HG03135 (cell line): ENCODE data around the gene FCRL6.
A peak's percentile ranks its signal among the peaks of the same experiment; 100 is the strongest.

Experiments used
- ATAC-seq: cut with Tn5 transposase; IDR thresholded peaks from one replicate; pipeline ENCODE4 v1.9.1; 2021; ENCODE audit warnings: mild to moderate bottlenecking, moderate library complexity; ENCODE audit not compliant: unreplicated experiment

The FCRL6 gene

DNA sequence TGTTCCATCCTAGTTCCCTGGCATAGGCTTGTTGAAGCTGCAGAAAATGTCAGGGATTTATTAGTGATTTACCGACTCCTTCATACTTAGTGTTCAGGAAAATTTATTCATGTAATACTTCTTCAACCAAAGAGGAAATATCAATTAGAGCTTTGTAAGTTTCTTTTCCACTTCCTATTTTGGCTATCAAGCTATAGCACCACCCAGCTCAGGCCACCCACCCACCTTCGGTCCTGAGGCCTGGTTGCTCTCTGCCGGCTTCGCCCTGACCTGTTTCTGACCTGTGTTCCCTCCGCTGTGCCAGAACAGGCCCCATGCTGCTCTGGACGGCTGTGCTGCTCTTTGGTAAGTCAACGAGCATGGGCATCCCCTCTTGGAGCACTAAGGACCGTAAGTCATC is at the start of gene FCRL6:
Gene FCRL6 (plus strand): TSS at position 250 of the 400 bp plus-strand sequence. CDS start 65 bp downstream, at position 315.
- no peak for ATAC-seq

- no peak for ATAC-seq
Observed at GRCh38 chr1:159753386-159753785, 48.8 kb upstream of the FCRL6 start.

GRCh38 chr1:159755451-159756007 is 46.6 kb upstream of the FCRL6 start:
- ATAC-seq, result no peak

DNA sequence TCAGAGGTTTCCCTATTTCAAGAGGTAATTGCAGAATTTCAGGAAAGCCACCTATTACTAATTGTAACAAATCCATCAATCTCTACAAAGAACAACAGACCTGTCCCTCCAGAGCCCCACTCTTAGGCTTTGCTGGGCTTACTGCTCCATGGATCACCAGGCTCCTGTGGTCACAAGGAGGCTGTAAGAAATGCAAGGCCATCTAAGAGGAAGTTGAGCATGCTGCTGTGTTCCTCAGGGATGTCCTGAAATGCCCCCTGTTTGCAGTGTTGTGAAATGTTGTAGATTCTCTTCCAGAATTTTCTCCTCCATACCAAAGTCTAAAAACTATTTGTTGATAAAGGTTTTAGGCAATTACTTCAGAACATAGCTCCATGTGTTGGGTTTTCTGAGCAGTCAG is 45.8 kb upstream of the FCRL6 start:
- ATAC-seq, result no peak

DNA sequence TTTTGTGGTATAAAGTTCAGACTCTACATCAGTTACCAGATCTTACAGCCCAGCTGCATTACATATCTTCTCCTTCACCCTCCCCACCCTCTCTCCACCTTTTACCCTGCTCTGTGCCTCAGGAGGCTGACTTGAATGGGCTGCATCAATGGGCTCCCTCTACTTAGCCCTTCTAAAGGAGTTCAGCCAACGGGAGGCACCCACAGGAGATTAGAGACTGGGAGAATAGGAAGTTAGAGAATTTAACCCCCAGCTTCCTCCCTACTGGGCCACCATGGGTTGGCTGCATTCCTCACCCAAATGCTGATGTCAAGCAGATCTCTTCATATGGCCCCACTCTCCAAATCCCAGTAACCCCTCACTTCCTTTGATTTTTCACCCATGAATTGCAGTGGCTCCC is 38.5 kb upstream of the FCRL6 start:
- no peak for ATAC-seq

- ATAC-seq, result no peak
Observed at GRCh38 chr1:159765806-159766205, 36.4 kb upstream of the FCRL6 start.

GRCh38 chr1:159771127-159771895 is 30.8 kb upstream of the FCRL6 start:
- ATAC-seq, result no peak

GRCh38 chr1:159774465-159774864 is 27.7 kb upstream of the FCRL6 start:
- ATAC-seq, result no peak

- no peak for ATAC-seq
Observed at GRCh38 chr1:159775716-159776115, 26.4 kb upstream of the FCRL6 start.

- no peak for ATAC-seq
Observed at GRCh38 chr1:159778266-159778665, 23.9 kb upstream of the FCRL6 start.

GRCh38 chr1:159779403-159779851 is 22.7 kb upstream of the FCRL6 start:
- no peak for ATAC-seq

DNA sequence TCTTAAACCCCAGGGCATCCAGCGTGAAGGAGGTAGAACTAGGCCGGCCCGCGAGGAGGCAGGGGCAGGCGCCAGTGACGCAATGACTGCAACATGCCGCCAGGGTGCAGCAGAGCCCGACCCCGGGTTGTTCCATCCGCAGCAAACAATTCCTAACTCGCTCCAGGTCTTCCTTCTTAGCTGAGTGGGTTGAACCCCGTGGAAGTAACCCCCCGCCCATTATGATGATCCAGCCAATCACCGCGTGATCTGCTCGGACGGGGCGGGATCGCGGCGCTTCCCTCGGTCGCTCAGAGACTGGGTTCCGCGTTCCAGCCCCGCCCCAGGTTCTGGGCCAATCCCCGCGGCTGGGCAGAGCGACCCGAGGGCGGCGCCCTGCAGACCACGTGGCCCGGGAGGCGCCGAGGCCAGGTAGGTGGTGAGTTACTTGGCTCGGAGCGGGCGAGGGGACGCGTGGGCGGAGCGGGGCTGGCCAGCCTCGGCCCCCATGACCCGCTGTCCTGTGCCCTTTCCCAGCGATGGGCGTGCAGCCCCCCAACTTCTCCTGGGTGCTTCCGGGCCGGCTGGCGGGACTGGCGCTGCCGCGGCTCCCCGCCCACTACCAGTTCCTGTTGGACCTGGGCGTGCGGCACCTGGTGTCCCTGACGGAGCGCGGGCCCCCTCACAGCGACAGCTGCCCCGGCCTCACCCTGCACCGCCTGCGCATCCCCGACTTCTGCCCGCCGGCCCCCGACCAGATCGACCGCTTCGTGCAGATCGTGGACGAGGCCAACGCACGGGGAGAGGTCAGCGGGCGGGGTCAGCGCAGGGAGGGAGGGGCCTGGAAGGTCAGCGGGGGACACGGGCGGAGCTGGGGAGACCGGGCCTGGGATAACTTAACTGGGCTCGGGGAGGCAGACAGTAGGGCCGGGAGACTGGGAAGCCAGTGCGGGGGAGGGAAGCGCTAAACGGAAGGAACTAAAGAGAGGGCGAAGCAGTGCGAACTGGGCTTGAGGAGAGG is 21.3 kb upstream of the FCRL6 start, which contains the start of gene DUSP23:
Gene DUSP23 (plus strand): TSS at position 380 of the 1,000 bp plus-strand sequence. CDS start 139 bp downstream, at position 519.
- ATAC-seq, result peak; percentile 100

GRCh38 chr1:159781992-159782391 is 20.2 kb upstream of the FCRL6 start:
- ATAC-seq, result no peak

DNA sequence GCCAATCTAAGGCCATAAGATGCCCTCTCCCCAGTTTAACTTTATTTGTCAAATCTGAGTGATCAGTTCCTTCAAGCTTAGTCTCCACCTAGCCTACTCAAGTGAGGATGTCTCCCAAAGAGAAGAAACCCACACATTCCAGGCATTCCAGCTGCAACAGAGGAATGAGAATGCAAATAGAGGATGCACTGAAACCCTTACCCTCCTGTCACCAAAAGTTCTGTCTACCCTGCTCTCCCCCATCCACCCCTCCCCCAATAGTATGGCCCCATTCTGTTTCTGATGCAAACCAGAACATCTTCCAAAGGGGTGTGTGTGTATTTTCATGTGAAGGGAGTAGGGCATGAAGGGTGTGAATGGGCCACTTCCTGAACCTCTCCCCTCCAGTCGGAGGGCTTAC is 18.4 kb upstream of the FCRL6 start:
- no peak for ATAC-seq

DNA sequence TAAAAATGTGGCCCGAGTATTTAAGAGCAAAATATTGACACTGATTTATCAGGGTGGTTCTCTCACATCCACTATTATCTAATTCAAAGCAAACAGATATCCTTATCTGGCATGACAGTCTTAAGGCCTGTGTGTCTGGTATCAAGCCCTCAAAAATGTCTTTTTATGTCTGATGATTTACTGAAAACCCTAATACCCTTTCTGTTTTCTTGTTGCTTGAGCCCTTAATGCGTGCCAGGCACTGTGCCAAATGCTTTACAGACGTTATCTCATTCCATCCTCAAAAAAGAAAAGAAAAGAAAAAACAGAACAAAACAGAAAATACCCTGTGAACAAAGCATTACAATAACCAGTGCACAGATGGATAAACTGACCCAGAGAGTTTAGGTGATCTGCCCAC is 15.7 kb upstream of the FCRL6 start:
- ATAC-seq, result no peak

DNA sequence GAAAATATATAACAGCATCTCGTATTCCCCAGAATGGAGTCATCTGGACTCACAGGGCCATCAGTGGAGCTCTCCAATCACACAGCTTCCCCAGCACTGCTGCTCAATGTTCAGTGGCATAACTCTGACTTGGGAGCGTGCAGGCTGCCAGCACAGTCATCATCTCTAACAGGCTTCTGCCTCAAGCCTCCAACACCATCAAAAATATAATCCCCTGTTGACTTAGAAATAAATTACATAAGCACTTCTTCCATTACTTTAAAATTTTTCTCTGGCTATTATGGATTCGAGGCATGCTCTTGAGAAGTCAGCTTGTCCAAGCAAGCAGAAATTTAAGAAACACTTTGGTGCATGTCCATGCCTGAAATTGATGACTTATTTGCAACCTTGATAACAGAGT is 15.2 kb upstream of the FCRL6 start:
- no peak for ATAC-seq

DNA sequence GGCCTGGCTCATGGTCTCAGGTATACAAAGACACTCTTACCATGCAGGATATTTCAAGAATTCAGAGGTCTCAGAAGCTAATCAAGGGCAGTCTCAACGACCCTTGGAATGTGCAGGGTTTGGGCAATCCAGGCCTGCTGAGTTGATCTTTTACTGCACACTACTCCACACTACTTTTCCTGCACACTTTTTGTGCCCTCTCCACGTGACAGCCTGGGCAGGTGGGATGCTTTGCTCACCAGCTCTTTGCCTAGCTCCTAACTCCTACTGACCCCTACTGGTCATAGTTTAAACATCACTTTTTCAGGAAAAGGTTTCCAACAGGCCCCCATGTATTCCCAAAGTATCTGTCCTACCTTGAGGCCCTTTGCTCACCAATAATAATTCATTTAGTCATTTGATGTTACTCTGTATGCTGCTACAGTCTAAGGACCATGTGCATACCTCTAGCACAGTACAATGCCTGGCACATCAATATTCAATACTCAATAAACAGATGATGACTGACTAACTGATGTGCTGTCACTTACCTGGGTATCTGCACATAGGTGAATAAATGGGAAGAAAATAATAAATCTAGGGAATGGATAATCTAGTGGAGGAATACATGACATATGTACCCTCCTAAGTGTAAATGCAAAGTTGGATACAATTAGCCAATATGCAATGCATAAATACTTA is 11.8 kb upstream of the FCRL6 start:
- no peak for ATAC-seq

GRCh38 chr1:159791031-159791430 is 11.1 kb upstream of the FCRL6 start:
- ATAC-seq, result no peak

GRCh38 chr1:159791461-159791860 is 10.7 kb upstream of the FCRL6 start:
- no peak for ATAC-seq

DNA sequence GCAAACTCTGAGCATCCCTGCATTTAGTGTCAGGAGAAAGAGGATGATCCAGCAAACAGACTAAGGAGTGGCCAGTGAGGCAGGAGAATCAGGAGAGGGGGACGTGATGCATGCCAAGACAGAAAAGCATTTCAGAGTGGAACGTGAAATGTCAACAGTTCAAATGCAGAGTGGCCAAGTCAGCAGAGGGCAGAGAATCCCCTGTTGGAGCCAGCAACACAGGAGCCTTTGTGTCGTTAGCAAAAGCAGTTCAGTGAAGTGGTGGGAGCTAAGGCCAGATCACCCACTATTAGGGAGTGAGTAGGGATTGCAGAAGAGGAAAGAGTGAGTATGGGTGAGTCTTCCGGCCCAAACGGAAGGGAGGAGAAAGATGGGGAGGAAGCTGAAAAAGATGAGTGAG is 6.6 kb upstream of the FCRL6 start:
- ATAC-seq, result no peak

DNA sequence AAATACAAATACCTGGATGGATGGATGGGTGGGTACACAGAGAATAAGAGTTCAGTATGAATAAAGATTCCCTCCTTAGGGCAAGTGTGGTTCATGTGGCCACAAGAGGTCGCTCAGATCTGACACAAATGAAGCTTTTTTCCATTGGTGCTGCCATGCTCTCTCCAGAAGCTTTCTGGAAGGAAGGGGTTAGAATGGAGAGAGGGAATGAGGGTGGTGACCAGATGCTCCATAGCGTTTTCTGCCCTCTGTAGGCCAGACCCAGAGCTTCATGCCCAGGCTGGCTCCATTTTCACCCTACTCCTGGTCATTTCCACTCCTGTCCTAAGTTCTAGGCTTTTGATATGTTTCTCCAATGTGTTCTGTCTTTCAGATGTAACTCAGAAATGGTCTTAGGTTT is 3.3 kb upstream of the FCRL6 start:
- ATAC-seq, result no peak
